SHP77 (cell line): ENCODE data around the gene DENND1C.
"Not testable (repeated sequence)": the region's sequence is repeated elsewhere in the genome, so short reads cannot be mapped to it uniquely, and the experiment has no call there.

Source experiments
- DNase-seq, 2 experiments: peaks; one replicate each; lab custom pipeline; 2025; lab: John Stamatoyannopoulos, UW

Gene DENND1C

GRCh38 chr19:6455924-6456323 is 25.7 kb downstream of the DENND1C start:
- DNase-seq, result no peak

- DNase-seq, result no peak
Observed at GRCh38 chr19:6453951-6454565, 27.5 kb downstream of the DENND1C start.

- DNase-seq, result no peak
Observed at GRCh38 chr19:6452899-6453298, 28.7 kb downstream of the DENND1C start.

- DNase-seq, result no peak
Observed at GRCh38 chr19:6452223-6452614, 29.4 kb downstream of the DENND1C start.

GRCh38 chr19:6451583-6452222 is 29.9 kb downstream of the DENND1C start:
- DNase-seq, result no peak

GRCh38 chr19:6450166-6450565 is 31.4 kb downstream of the DENND1C start:
- no peak for DNase-seq

- no peak for DNase-seq
Observed at GRCh38 chr19:6448045-6448444, 33.5 kb downstream of the DENND1C start.

GRCh38 chr19:6446452-6446851 is 35.1 kb downstream of the DENND1C start:
- DNase-seq, result no peak

- no peak for DNase-seq
Observed at GRCh38 chr19:6443986-6444385, 37.6 kb downstream of the DENND1C start.

GRCh38 chr19:6442087-6442688 is 39.4 kb downstream of the DENND1C start:
- DNase-seq, result no peak

- no peak for DNase-seq
Observed at GRCh38 chr19:6440905-6441304, 40.7 kb downstream of the DENND1C start.

- DNase-seq, result no peak
Observed at GRCh38 chr19:6439743-6440142, 41.8 kb downstream of the DENND1C start.

GRCh38 chr19:6433663-6434062 is 47.9 kb downstream of the DENND1C start, which contains the start of gene SLC25A41:
TSS of gene SLC25A41 (minus strand) at chr19:6433763. CDS start at chr19:6433693, 70 bp downstream.
- no peak for DNase-seq

GRCh38 chr19:6433165-6433564 is 48.4 kb downstream of the DENND1C start:
- no peak for DNase-seq

GRCh38 chr19:6431891-6432290 is 49.7 kb downstream of the DENND1C start:
- DNase-seq, result no peak

GRCh38 chr19:6429419-6430221 is 52.0 kb downstream of the DENND1C start:
- no peak for DNase-seq

GRCh38 chr19:6428692-6429418 is 52.7 kb downstream of the DENND1C start:
- DNase-seq, result not testable (repeated sequence)

- no peak for DNase-seq
Observed at GRCh38 chr19:6427131-6427530, 54.5 kb downstream of the DENND1C start.

GRCh38 chr19:6425732-6426620 is 55.6 kb downstream of the DENND1C start:
- DNase-seq, result peak; percentile 6 to 11

- peak; percentile 99 to 100 for DNase-seq
Observed at GRCh38 chr19:6424939-6425731, 56.5 kb downstream of the DENND1C start.
